Muscle of leg (tissue), 11 donors: ENCODE data around the gene PLA2G5. TPM values are rescaled to one million over a fixed set of nuclear protein-coding genes. Genes with fewer than 3 reads are reported as not detected.

Experiments used
- DNase-seq: peaks from one replicate; pipeline ENCODE4 v3.0.0; 2013
- H3K27ac ChIP-seq: one replicate; pipeline ENCODE4 v1.5.1; 2013; ENCODE audit warnings: mild to moderate bottlenecking, low read length, control low read depth
- H3K27me3 ChIP-seq: one replicate; pipeline ENCODE4 v1.6.1; 2013; ENCODE audit warnings: low read length; ENCODE audit not compliant: control insufficient read depth, insufficient read depth
- H3K36me3 ChIP-seq: one replicate; pipeline ENCODE4 v1.6.1; 2013; ENCODE audit warnings: low read length; ENCODE audit not compliant: control insufficient read depth, insufficient read depth
- H3K4me1 ChIP-seq: one replicate; pipeline ENCODE4 v1.6.1; 2013; ENCODE audit warnings: low read length; ENCODE audit not compliant: control insufficient read depth, insufficient read depth
- H3K4me3 ChIP-seq: one replicate; pipeline ENCODE4 v1.5.1; 2013; ENCODE audit warnings: low read length, control low read depth
- H3K9me3 ChIP-seq: replicated peaks from 2 replicates; pipeline ENCODE4 v1.6.1; 2013; ENCODE audit warnings: low read depth, low read length; ENCODE audit not compliant: control insufficient read depth
- WGBS: methylation state at CpG from one replicate; pipeline ENCODE4 v1.1.5; 2013; ENCODE audit warnings: missing lambda C conversion rate; ENCODE audit not compliant: insufficient coverage; 5-methylcytosine and 5-hydroxymethylcytosine counted together
- polyA plus RNA-seq, 8 donors: library from polyadenylated mRNA; unstranded; fragments of 120-200 nt; gene quantifications; one replicate each; pipeline versions ENCODE4 v1.2.1 to v1.2.3, GENCODE V29; 2013; ENCODE audit warnings: inconsistent platforms in 1 of 8, low replicate concordance in 1 of 8; ENCODE audit not compliant: insufficient read length in 8 of 8, insufficient read depth in 1 of 8
- total RNA-seq: library from RNA; stranded (reverse); fragments of 120-200 nt; gene quantifications from one replicate; pipeline ENCODE4 v1.2.4, GENCODE V29; 2013

Gene PLA2G5
- total and polyA plus RNA-seq, 9 donors, result 0.10 to 0.28 (median 0.26) TPM; not detected in 4

- H3K4me1 ChIP-seq, result no peaks in the 10 kb centered on the region
- 51% methylated on average over 2 of the region's 5 CpGs for WGBS
- no peak for DNase-seq
Observed at GRCh38 chr1:20076223-20076622, 6.2 kb downstream of the PLA2G5 start.

DNA sequence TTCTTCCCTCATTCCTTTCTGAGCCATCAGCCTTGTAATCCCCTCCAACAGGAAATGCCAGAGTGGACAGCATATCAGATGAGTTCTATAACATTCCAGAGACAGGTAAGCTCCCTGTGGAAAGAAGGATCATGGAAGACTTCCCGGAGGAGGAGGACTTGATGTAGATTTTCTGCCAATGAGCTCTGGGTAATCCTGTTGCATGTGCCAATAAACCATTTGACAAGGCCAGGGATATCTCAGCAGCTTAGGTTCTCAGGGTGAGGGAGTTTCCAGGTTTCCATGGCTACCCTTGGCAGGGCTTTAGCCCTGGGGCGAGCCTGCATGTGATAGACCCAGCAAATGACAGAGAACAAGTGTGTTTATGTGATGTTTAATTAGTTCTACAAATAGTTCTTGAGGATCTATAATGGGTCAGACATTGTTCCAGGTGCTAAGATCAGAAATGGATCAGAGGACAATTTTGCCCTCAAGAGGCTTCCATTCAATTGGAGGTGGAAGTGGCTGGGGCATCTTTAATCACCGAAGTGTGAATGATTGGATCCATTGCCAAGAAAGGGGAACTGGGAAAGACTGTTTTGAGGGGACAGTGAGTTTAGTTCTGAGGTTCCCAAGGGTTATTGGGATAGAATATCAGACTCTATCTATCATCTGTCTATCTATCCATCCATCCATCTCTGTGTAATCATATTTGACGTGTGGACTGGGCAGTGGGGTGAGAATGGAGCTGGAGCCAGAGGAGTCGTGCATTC lies 6.9 kb downstream of the PLA2G5 start:
- WGBS, result 87% methylated on average over 4 of the region's 5 CpGs
- H3K36me3 ChIP-seq, result no peaks in the 10 kb centered on the region
- peaks cover 6% of the 10 kb centered on the region for H3K27me3 ChIP-seq
- no peak for DNase-seq
- no peak overlapping the region for H3K27ac ChIP-seq
- no peak overlapping the region for H3K4me3 ChIP-seq
- no peaks in the 10 kb centered on the region for H3K4me1 ChIP-seq
- H3K9me3 ChIP-seq, result no peaks in the 10 kb centered on the region

More at GRCh38 chr1:20076223-20076622, 6.2 kb downstream of the PLA2G5 start:
- no peaks in the 10 kb centered on the region for H3K36me3 ChIP-seq
- no peak overlapping the region for H3K4me3 ChIP-seq
- H3K27me3 ChIP-seq, result peaks cover 6% of the 10 kb centered on the region
- no peaks in the 10 kb centered on the region for H3K9me3 ChIP-seq
- no peak overlapping the region for H3K27ac ChIP-seq

DNA sequence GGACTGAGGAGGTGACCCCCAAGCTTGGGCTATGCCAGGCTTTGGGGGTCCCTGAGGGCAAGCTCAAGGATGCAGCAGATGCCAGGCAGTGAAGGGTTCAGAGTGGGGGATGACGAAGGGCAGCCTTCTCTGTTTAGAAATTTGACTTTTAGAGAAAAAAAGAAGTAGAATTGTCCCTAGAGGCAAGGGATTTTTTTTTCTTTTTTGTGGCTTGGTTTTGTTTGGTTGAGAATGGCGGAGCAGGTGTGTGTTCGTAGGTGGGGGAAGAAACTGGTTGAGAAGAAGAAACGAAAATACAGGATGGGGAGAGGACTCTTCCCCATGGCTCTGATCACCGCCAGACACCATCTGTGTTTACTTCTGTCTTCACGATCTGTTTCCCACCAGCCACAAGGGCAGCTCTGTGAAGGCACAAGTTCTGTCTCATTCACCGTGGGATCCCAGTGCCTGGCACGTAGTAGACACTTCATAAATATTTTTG lies 8.2 kb downstream of the PLA2G5 start:
- Histone ChIP-seq H3K4me1 (no peaks in the 10 kb centered on the region), H3K27me3 (peaks cover 8% of the 10 kb centered on the region), H3K27ac (no peak overlapping the region), H3K4me3 (no peak overlapping the region), H3K36me3 (no peaks in the 10 kb centered on the region), H3K9me3 (no peaks in the 10 kb centered on the region)
- no peak for DNase-seq
- 56% methylated on average over 1 of the region's 8 CpGs for WGBS

DNA sequence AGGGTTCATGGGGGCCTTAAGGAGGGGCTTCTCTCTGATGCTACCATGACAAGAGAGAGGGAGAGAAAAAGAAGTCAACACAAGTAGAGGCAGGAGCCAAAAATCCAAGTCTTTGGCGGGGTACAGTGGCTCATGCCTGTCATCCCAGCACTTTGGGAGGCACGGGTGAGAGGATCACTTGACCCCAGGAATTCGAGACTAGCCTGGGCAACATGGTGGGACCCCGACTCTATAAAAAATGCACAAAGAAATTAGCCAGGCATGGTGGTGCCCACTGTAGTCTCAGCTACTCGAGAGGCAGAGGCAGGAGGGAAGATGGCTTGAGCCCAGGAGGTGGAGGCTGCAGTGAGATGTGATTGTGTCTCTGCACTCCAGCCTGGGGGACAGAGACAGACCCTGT lies 8.7 kb downstream of the PLA2G5 start:
- Histone ChIP-seq H3K27me3 (peaks cover 11% of the 10 kb centered on the region), H3K27ac (no peak overlapping the region), H3K4me3 (no peak overlapping the region), H3K36me3 (no peaks in the 10 kb centered on the region), H3K9me3 (no peaks in the 10 kb centered on the region), H3K4me1 (no peaks in the 10 kb centered on the region)
- DNase-seq, result no peak
- WGBS, result 87% methylated on average over 5 of the region's 5 CpGs

DNA sequence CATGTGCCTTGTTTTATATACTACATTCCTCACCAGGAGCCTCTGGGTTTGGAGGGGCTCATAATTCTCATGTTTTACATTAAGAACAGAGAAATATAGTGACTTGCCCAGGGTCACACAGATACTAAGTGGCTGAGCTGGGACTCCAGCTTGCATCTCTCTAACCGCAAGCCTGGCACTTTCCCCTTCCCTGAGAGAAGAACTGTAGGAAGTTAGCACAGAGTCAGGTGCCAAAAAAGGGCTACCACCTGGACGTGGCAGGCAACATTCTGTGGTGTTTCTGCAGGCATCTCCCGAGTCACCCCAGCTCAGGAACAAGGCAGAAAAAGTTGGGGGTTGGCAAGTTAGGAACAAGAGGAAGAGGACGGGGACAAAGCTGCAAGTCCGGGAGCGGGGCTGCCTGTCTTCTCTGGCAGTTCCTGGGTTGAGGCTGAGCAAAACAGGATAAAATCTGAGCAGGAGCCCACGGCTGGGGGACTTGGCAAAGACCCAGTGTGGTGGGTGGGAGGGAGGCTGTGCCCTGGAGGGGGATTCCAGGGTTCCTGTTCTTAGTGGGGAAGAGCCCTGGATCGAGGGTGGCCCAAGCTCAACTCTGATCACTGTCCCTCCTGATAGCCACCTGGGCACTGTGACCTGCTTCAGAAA lies 9.8 kb downstream of the PLA2G5 start:
- H3K27me3 ChIP-seq, result peaks cover 10% of the 10 kb centered on the region
- H3K4me1 ChIP-seq, result no peaks in the 10 kb centered on the region
- no peak for DNase-seq
- H3K27ac ChIP-seq, result no peak overlapping the region
- 55% methylated on average over 8 of the region's 8 CpGs for WGBS
- H3K9me3 ChIP-seq, result no peaks in the 10 kb centered on the region
- H3K36me3 ChIP-seq, result no peaks in the 10 kb centered on the region
- H3K4me3 ChIP-seq, result no peak overlapping the region

- H3K9me3 ChIP-seq, result no peaks in the 10 kb centered on the region
- no peak overlapping the region for H3K4me3 ChIP-seq
- peaks cover 8% of the 10 kb centered on the region for H3K27me3 ChIP-seq
- no peaks in the 10 kb centered on the region for H3K4me1 ChIP-seq
- peak; percentile 14 for DNase-seq
- no peak overlapping the region for H3K27ac ChIP-seq
- 63% methylated on average over 12 of the region's 20 CpGs for WGBS
- no peaks in the 10 kb centered on the region for H3K36me3 ChIP-seq
Observed at GRCh38 chr1:20080441-20081352, 10.7 kb downstream of the PLA2G5 start.

- no peaks in the 10 kb centered on the region for H3K36me3 ChIP-seq
- H3K27me3 ChIP-seq, result peaks cover 8% of the 10 kb centered on the region
- H3K9me3 ChIP-seq, result no peaks in the 10 kb centered on the region
- WGBS, result 69% methylated on average over 8 of the region's 8 CpGs
- no peak overlapping the region for H3K27ac ChIP-seq
- H3K4me1 ChIP-seq, result no peaks in the 10 kb centered on the region
- no peak overlapping the region for H3K4me3 ChIP-seq
- DNase-seq, result no peak
Observed at GRCh38 chr1:20081353-20081810, 11.4 kb downstream of the PLA2G5 start.

GRCh38 chr1:20082772-20083171 lies 12.8 kb downstream of the PLA2G5 start:
- no peak for DNase-seq
- Histone ChIP-seq H3K9me3 (no peaks in the 10 kb centered on the region), H3K4me3 (no peak overlapping the region), H3K4me1 (no peaks in the 10 kb centered on the region), H3K36me3 (no peaks in the 10 kb centered on the region), H3K27me3 (peaks cover 8% of the 10 kb centered on the region), H3K27ac (no peak overlapping the region)
- WGBS, result 90% methylated on average over 2 of the region's 2 CpGs

- H3K9me3 ChIP-seq, result no peaks in the 10 kb centered on the region
- WGBS, result 67% methylated on average over 9 of the region's 10 CpGs
- no peak overlapping the region for H3K4me3 ChIP-seq
- no peak overlapping the region for H3K27ac ChIP-seq
- peaks cover 5% of the 10 kb centered on the region for H3K27me3 ChIP-seq
- no peak for DNase-seq
- no peaks in the 10 kb centered on the region for H3K36me3 ChIP-seq
- no peaks in the 10 kb centered on the region for H3K4me1 ChIP-seq
Observed at GRCh38 chr1:20083178-20083944, 13.4 kb downstream of the PLA2G5 start.
